HG03039 (cell line): ENCODE results near the gene FAIM.
"Not testable (repeated sequence)": the region's sequence is repeated elsewhere in the genome, so short reads cannot be mapped to it uniquely, and the experiment has no call there.

Experiments used
- ATAC-seq: cut with Tn5 transposase; IDR thresholded peaks from one replicate; pipeline ENCODE4 v1.9.1; 2021; ENCODE audit warnings: mild to moderate bottlenecking, moderate library complexity; ENCODE audit not compliant: unreplicated experiment

The FAIM gene

GRCh38 chr3:138608322-138609135 is at the start of gene FAIM:
FAIM (plus strand) TSS chr3:138608771; CDS start chr3:138619727, 10,956 bp downstream.
- ATAC-seq: peak; percentile 68

GRCh38 chr3:138559134-138559533 is 49.4 kb upstream of the FAIM start:
- ATAC-seq: no peak

GRCh38 chr3:138560501-138560900 is 48.1 kb upstream of the FAIM start:
- no peak for ATAC-seq

GRCh38 chr3:138562902-138563301 is 45.7 kb upstream of the FAIM start:
- not testable (repeated sequence) for ATAC-seq

GRCh38 chr3:138566293-138566692 is 42.3 kb upstream of the FAIM start:
- not testable (repeated sequence) for ATAC-seq

GRCh38 chr3:138567403-138567802 is 41.2 kb upstream of the FAIM start:
- no peak for ATAC-seq

- ATAC-seq: no peak
These were observed 39.5 kb upstream of the FAIM start for GRCh38 chr3:138569090-138569489.

- not testable (repeated sequence) for ATAC-seq
These were observed 38.9 kb upstream of the FAIM start for GRCh38 chr3:138569624-138570023.

GRCh38 chr3:138573138-138573537 is 35.4 kb upstream of the FAIM start:
- ATAC-seq: no peak

GRCh38 chr3:138578141-138578540 is 30.4 kb upstream of the FAIM start:
- peak; percentile 68 for ATAC-seq

GRCh38 chr3:138578961-138579574 is 29.5 kb upstream of the FAIM start:
- ATAC-seq: no peak

GRCh38 chr3:138587374-138587773 is 21.2 kb upstream of the FAIM start:
- ATAC-seq: no peak

- no peak for ATAC-seq
These were observed 20.1 kb upstream of the FAIM start for GRCh38 chr3:138588445-138588844.

GRCh38 chr3:138591392-138591791 is 17.2 kb upstream of the FAIM start:
- no peak for ATAC-seq

GRCh38 chr3:138593488-138594149 is 15.0 kb upstream of the FAIM start:
- ATAC-seq: no peak

GRCh38 chr3:138594150-138594934 is 14.2 kb upstream of the FAIM start, which contains the start of gene CEP70:
CEP70 (minus strand) TSS chr3:138594260; CDS start chr3:138572927, 21,333 bp downstream.
- peak; percentile 91 for ATAC-seq

- ATAC-seq: no peak
These were observed 13.5 kb upstream of the FAIM start for GRCh38 chr3:138594935-138595610.

GRCh38 chr3:138597186-138597976 is 11.2 kb upstream of the FAIM start:
- not testable (repeated sequence) for ATAC-seq

GRCh38 chr3:138598534-138598933 is 10.0 kb upstream of the FAIM start:
- ATAC-seq: no peak
